HepG2 (cell line): Measurements from ENCODE around the gene GNPDA1. TPM values are rescaled to one million over a fixed set of nuclear protein-coding genes. Genes with fewer than 3 reads are reported as not detected.

Source experiments
- AGO1 ChIP-seq: fragments of 200-400 bp; formaldehyde crosslinking; IDR thresholded peaks from 2 replicates; pipeline ENCODE4 v1.6.1; 2017; ENCODE audit warnings: mild to moderate bottlenecking, low read depth, low read length, moderate library complexity; ENCODE audit not compliant: poor library complexity, severe bottlenecking
- CAMTA2 ChIP-seq: sonication (generic); formaldehyde crosslinking; IDR thresholded peaks from 2 replicates; pipeline ENCODE4 v1.4.0; 2020; ENCODE audit warnings: mild to moderate bottlenecking, missing genetic modification reagents, borderline replicate concordance
- KDM1A ChIP-seq: IDR thresholded peaks from 2 replicates; pipeline ENCODE4 v1.6.1; 2016; ENCODE audit warnings: missing compliant biosample characterization
- KLF16 ChIP-seq, 2 experiments: sonication (generic) in 1 of 2; formaldehyde crosslinking in 1 of 2; IDR thresholded peaks; 2 replicates each; pipeline versions ENCODE4 v1.6.1 to v1.8.0; 2016 to 2023; ENCODE audit warnings: missing genetic modification reagents in 2 of 2, missing compliant biosample characterization in 1 of 2
- MXD4 ChIP-seq: IDR thresholded peaks from 2 replicates; pipeline ENCODE4 v1.6.1; 2016; ENCODE audit warnings: mild to moderate bottlenecking, missing biosample characterization, missing genetic modification reagents
- NR2F6 ChIP-seq, 2 experiments: IDR thresholded peaks; 2 replicates each; pipeline ENCODE4 v1.6.1; 2016; ENCODE audit warnings: antibody characterized with exemption in 1 of 2, mild to moderate bottlenecking in 1 of 2
- PAX8 ChIP-seq: sonication (generic); formaldehyde crosslinking; IDR thresholded peaks from 2 replicates; pipeline ENCODE4 v1.8.0; 2022; ENCODE audit warnings: mild to moderate bottlenecking, missing genetic modification reagents, borderline replicate concordance
- SMYD3 ChIP-seq: sonication (generic); formaldehyde crosslinking; IDR thresholded peaks from 2 replicates; pipeline ENCODE4 v1.8.1; 2023; ENCODE audit warnings: mild to moderate bottlenecking, missing genetic modification reagents
- STAG1 ChIP-seq: sonication (generic); formaldehyde crosslinking; IDR thresholded peaks from 2 replicates; pipeline ENCODE4 v1.4.0; 2020; ENCODE audit warnings: missing genetic modification reagents
- TOE1 ChIP-seq: sonication (generic); formaldehyde crosslinking; IDR thresholded peaks from 2 replicates; pipeline ENCODE4 v1.4.0; 2020; ENCODE audit warnings: mild to moderate bottlenecking, missing genetic modification reagents
- ZNF30 ChIP-seq: sonication (generic); formaldehyde crosslinking; IDR thresholded peaks from 2 replicates; pipeline ENCODE4 v1.5.0; 2020; ENCODE audit warnings: mild to moderate bottlenecking, missing genetic modification reagents
- ZNF33A ChIP-seq: sonication (generic); formaldehyde crosslinking; IDR thresholded peaks from 2 replicates; pipeline ENCODE4 v1.5.1; 2020; ENCODE audit warnings: missing genetic modification reagents, mild to moderate bottlenecking, moderate library complexity, borderline replicate concordance
- ZNF496 ChIP-seq: sonication (generic); formaldehyde crosslinking; IDR thresholded peaks from 2 replicates; pipeline ENCODE4 v1.8.1; 2023; ENCODE audit warnings: mild to moderate bottlenecking, moderate library complexity, missing genetic modification reagents; ENCODE audit not compliant: insufficient replicate concordance
- ZNF839 ChIP-seq: sonication (generic); formaldehyde crosslinking; IDR thresholded peaks from 2 replicates; pipeline ENCODE4 v1.4.0; 2020; ENCODE audit warnings: missing genetic modification reagents, mild to moderate bottlenecking, borderline replicate concordance
- ZNF850 ChIP-seq: sonication (generic); formaldehyde crosslinking; conservative IDR thresholded peaks from 2 replicates; pipeline ENCODE4 v1.9.0; 2021; ENCODE audit warnings: mild to moderate bottlenecking, missing genetic modification reagents
- polyA plus RNA-seq, 8 experiments: library from polyadenylated mRNA; depleted of rRNA in 3 of 8; stranded (reverse) in 7 of 8; unstranded in 1 of 8; fragments of >200 nt; fragmentation: Illumina TruSeq in 4 of 8; extraction: Trizol in 4 of 8; gene quantifications; 2 replicates each; pipeline versions ENCODE4 v1.2.1 to v1.2.3, GENCODE V29; 2011 to 2016; ENCODE audit warnings: low read depth in 4 of 8, missing spikeins in 1 of 8, mixed read lengths in 1 of 8; ENCODE audit not compliant: insufficient read depth in 1 of 8
- total RNA-seq, 5 experiments: library from RNA; depleted of rRNA; stranded (reverse); fragments of >200 nt; fragmentation: Illumina TruSeq; extraction: Trizol; gene quantifications; 2 replicates each; pipeline ENCODE4 v1.2.3, GENCODE V29; 2016; ENCODE audit warnings: low read depth in 1 of 5
- TF ChIP-seq, protein P1 (sequence below), 2 experiments: sonication (generic) in 1 of 2; formaldehyde crosslinking in 1 of 2; IDR thresholded peaks; 2 replicates each; pipeline versions ENCODE4 v1.4.0 to v1.6.1; 2016 to 2020; ENCODE audit warnings: borderline replicate concordance in 1 of 2, low read depth in 1 of 2, mild to moderate bottlenecking in 1 of 2, missing genetic modification reagents in 1 of 2
- TF ChIP-seq, protein P2 (sequence below): IDR thresholded peaks from 2 replicates; pipeline ENCODE4 v1.6.1; 2016; ENCODE audit warnings: missing compliant biosample characterization, missing genetic modification reagents, borderline replicate concordance
- TF ChIP-seq, protein P3 (sequence below): sonication (generic); formaldehyde crosslinking; IDR thresholded peaks from 2 replicates; pipeline ENCODE4 v1.9.0; 2021; ENCODE audit warnings: missing genetic modification reagents, borderline replicate concordance
- TF ChIP-seq, protein P4 (sequence below): sonication (generic); formaldehyde crosslinking; IDR thresholded peaks from 2 replicates; pipeline ENCODE4 v1.4.0; 2020; ENCODE audit warnings: missing genetic modification reagents, mild to moderate bottlenecking, borderline replicate concordance

Gene GNPDA1
- total and polyA plus RNA-seq, 2 of the 13 experiments (the other 11 are each of a cell fraction or from before 2014, with no cell fraction given) = 6.0 to 54.1 TPM

DNA sequence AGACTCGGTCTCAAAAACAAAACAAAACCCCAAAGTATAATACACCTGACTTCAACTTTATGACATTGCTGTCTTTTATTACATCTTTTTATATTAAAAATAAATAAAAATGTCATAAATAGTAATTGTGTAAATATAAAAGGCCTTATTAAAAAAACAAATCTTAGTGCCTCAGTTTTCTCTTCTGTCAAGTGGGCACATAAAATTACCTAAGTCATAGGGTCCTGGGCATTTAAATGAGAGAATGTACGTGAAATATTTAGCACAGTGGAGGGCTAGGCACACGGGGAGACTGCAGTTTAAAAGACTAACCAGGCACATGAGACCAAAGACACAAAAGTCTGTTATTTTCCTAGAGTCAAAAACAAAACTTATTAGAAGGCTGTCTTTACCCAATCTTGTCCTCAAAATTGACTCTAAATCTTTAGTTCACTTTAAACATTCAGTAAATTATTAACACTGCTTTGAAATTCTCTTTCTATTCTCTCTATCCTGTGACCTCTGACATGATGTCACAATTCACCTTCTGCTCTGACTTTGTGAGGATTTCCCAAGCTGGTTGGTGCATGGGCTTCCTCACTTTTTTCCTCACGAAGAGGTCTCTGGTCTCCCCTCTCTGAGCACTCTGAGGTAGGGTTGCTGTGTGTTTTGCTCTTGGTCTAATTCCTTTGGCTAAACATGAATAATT is 46.4 kb downstream of the GNPDA1 start (continued):
- TF ChIP-seq, protein P1, sequence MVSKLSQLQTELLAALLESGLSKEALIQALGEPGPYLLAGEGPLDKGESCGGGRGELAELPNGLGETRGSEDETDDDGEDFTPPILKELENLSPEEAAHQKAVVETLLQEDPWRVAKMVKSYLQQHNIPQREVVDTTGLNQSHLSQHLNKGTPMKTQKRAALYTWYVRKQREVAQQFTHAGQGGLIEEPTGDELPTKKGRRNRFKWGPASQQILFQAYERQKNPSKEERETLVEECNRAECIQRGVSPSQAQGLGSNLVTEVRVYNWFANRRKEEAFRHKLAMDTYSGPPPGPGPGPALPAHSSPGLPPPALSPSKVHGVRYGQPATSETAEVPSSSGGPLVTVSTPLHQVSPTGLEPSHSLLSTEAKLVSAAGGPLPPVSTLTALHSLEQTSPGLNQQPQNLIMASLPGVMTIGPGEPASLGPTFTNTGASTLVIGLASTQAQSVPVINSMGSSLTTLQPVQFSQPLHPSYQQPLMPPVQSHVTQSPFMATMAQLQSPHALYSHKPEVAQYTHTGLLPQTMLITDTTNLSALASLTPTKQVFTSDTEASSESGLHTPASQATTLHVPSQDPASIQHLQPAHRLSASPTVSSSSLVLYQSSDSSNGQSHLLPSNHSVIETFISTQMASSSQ (IDR thresholded peaks at IDR 0.05; ENCODE audit: low read depth) = no peak
- TF ChIP-seq, protein P1 (CRISPR knock-in tag; IDR thresholded peaks at IDR 0.05; ENCODE audit: borderline replicate concordance) = no peak
- TF ChIP-seq, protein P2, sequence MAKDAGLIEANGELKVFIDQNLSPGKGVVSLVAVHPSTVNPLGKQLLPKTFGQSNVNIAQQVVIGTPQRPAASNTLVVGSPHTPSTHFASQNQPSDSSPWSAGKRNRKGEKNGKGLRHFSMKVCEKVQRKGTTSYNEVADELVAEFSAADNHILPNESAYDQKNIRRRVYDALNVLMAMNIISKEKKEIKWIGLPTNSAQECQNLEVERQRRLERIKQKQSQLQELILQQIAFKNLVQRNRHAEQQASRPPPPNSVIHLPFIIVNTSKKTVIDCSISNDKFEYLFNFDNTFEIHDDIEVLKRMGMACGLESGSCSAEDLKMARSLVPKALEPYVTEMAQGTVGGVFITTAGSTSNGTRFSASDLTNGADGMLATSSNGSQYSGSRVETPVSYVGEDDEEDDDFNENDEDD (CRISPR knock-in tag) = no peak
- no peak for TF ChIP-seq ZNF850 (CRISPR knock-in tag)
- TF ChIP-seq SMYD3 (CRISPR knock-in tag) = no peak
- TF ChIP-seq CAMTA2 (CRISPR knock-in tag) = no peak
- TF ChIP-seq MXD4 (CRISPR knock-in tag) = no peak
- TF ChIP-seq KLF16 (CRISPR knock-in tag; IDR thresholded peaks at IDR 0.05) = no peak
- TF ChIP-seq PAX8 (CRISPR knock-in tag) = no peak
- TF ChIP-seq ZNF496 (CRISPR knock-in tag) = no peak
- TF ChIP-seq NR2F6 (IDR thresholded peaks at IDR 0.05) = peak; percentile 46; the same call in 1 of the 2 replicates
- TF ChIP-seq NR2F6 (CRISPR knock-in tag; IDR thresholded peaks at IDR 0.05) = 0 out of 2 replicates have a peak, but pooled peaks have one; percentile 43
- 0 out of 2 replicates have a peak, but pooled peaks have one; percentile 24 for TF ChIP-seq KDM1A
- TF ChIP-seq, protein P3, sequence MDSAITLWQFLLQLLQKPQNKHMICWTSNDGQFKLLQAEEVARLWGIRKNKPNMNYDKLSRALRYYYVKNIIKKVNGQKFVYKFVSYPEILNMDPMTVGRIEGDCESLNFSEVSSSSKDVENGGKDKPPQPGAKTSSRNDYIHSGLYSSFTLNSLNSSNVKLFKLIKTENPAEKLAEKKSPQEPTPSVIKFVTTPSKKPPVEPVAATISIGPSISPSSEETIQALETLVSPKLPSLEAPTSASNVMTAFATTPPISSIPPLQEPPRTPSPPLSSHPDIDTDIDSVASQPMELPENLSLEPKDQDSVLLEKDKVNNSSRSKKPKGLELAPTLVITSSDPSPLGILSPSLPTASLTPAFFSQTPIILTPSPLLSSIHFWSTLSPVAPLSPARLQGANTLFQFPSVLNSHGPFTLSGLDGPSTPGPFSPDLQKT = no peak
- no peak for TF ChIP-seq ZNF839
- TF ChIP-seq STAG1 (CRISPR knock-in tag) = no peak
- no peak for TF ChIP-seq ZNF33A (CRISPR knock-in tag)
- TF ChIP-seq, protein P4, sequence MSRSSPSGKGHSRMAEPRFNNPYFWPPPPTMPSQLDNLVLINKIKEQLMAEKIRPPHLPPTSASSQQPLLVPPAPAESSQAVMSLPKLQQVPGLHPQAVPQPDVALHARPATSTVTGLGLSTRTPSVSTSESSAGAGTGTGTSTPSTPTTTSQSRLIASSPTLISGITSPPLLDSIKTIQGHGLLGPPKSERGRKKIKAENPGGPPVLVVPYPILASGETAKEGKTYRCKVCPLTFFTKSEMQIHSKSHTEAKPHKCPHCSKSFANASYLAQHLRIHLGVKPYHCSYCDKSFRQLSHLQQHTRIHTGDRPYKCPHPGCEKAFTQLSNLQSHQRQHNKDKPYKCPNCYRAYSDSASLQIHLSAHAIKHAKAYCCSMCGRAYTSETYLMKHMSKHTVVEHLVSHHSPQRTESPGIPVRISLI (CRISPR knock-in tag) = no peak
- TF ChIP-seq ZNF30 (CRISPR knock-in tag) = no peak
- TF ChIP-seq TOE1 (CRISPR knock-in tag) = no peak
- TF ChIP-seq AGO1 = no peak
